ENCODE results near the gene RANBP9. TPM values are rescaled to one million over a fixed set of nuclear protein-coding genes. Genes with fewer than 3 reads are reported as not detected.

RANBP9 gene
- total and polyA plus RNA-seq, 2 of the 13 experiments (the other 11 are each of a cell fraction or from before 2014, with no cell fraction given) = 26.6 to 30.6 TPM

DNA sequence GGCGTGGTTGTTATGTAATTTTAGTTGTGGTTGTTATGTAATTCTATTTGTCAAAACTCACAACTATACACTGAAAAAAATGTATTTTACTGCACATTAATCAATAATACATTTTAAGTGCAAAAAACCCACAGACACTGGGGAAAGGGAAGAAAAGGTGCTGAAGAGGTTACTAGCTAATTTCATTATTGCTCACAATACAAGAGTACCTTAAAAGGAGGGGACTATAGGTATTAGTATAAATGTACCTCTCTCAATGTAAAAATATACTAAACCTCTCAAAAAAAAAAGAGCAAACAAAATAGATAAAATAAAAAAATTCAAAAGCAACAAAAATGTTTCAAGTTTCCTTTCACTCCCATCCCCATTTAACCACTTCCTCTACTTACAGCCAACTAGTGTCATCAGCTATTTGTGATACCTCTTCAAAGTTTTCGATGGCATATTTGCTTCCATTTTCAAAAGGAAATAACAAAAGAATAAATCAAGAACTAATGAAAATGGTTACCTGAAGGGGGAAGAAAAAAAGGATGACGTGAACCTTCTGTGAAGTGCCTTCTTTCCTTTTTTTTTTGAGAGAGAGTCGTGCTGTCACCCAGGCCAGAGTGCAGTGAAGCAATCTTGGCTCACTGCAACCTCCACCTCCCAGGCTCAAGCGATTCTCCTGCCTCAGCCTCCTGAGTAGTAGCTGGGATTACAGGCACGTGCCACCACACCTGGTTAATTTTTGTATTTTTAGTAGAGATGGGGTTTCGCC lies 30.2 kb downstream of the RANBP9 start (continued):
- TF ChIP-seq, protein P1, sequence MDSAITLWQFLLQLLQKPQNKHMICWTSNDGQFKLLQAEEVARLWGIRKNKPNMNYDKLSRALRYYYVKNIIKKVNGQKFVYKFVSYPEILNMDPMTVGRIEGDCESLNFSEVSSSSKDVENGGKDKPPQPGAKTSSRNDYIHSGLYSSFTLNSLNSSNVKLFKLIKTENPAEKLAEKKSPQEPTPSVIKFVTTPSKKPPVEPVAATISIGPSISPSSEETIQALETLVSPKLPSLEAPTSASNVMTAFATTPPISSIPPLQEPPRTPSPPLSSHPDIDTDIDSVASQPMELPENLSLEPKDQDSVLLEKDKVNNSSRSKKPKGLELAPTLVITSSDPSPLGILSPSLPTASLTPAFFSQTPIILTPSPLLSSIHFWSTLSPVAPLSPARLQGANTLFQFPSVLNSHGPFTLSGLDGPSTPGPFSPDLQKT (CRISPR knock-in tag; IDR thresholded peaks at IDR 0.05; ENCODE audit: borderline replicate concordance) = no peak
- TF ChIP-seq ZNF160 (CRISPR knock-in tag; IDR thresholded peaks at IDR 0.05) = no peak

GRCh38 chr6:13680448-13680968 lies 31.1 kb downstream of the RANBP9 start:
- no peak for DNase-seq (ENCODE audit: low spot score)
- Histone ChIP-seq H3K27ac (ENCODE audit: extremely low read length, insufficient read depth, low read length) (no peak overlapping the region), H3K36me3 (replicated peaks in 1 of 2; ENCODE audit: control insufficient read depth in 1 of 2, insufficient read depth in 2 of 2, low read length in 2 of 2) (peaks cover 0 to 10% of the 10 kb centered on the region in 2 experiments; a peak in 1 of 5 replicates), H3K79me2 (ENCODE audit: insufficient read depth, low read length) (peaks cover 93% of the 10 kb centered on the region), H3K4me3 (replicated peaks in 1 of 3; ENCODE audit: insufficient read depth in 1 of 3, low read depth in 2 of 3, low read length in 3 of 3) (no peak overlapping the region), H3K9me3 (ENCODE audit: low read length) (peaks cover 14% of the 10 kb centered on the region), H4K20me1 (ENCODE audit: insufficient read depth, low read length) (peaks cover 4% of the 10 kb centered on the region), H3K4me1 (ENCODE audit: insufficient read depth, low read length) (peaks cover 18% of the 10 kb centered on the region), H2AFZ (ENCODE audit: low read length) (no peak overlapping the region), H3K27me3 (ENCODE audit: control insufficient read depth in 1 of 2, insufficient read depth in 2 of 2, low read length in 2 of 2) (no peaks in the 10 kb centered on the region), H3K9ac (ENCODE audit: insufficient read depth, low read depth, low read length) (no peak overlapping the region), H3K4me2 (ENCODE audit: low read depth, low read length) (no peak overlapping the region)
- in situ Hi-C loops (cut with HindIII; ENCODE audit: extremely low pct_ligation_motif_present, low pct_unique_long_range_greater_than_20kb) (no loop called here), intact Hi-C loops (cut with micrococcal nuclease; ENCODE audit: unreplicated experiment) (no loop called here)
- BruUV-seq (replicated peaks) = no TSS peak
- CTCF ChIA-PET (ENCODE audit: low intra/inter-chr PET ratio, low total read pairs) = no interaction called here
- TF ChIP-seq ZC3H13 (CRISPR knock-in tag; IDR thresholded peaks at IDR 0.05) = no peak
- TF ChIP-seq ZNF770 (CRISPR knock-in tag; IDR thresholded peaks at IDR 0.05) = 0 out of 2 replicates have a peak, but pooled peaks have one; percentile 17
- FAIRE-seq = no peak
- ATAC-seq = no peak
- WGBS (ENCODE audit: low lambda C conversion rate) = 96% methylated on average over 6 of the region's 6 CpGs
- POLR2A ChIA-PET = interaction anchor here (1.3 kb wide), 1 partner anchor 32 kb away, joined by 3 read pairs; no protein-coding TSS in a partner anchor
